ENCODE data around the gene SAP25.
"Not testable (repeated sequence)": the region's sequence is repeated elsewhere in the genome, so short reads cannot be mapped to it uniquely, and the experiment has no call there.

SAP25 gene

DNA sequence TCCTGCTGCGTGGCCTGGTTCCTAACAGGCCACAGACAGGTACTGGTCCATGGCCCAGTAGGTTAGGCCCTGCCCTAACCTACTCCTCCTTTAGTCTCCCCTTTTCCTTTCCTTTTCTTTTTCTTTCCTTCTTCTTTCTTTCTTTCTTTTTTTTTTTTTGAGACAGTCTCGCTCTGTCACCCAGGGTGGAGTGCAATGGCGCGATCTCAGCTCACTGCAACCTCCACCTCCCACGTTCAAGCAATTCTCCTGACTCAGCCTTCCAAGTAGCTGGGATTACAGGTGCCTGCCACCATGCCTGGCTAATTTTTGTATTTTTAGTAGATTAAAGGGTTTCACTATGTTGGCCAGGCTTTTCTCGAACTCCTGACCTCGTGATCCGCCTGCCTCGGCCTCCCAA, 37.7 kb downstream of the SAP25 start:
- DNase-seq (ENCODE audit: low read depth): not testable (repeated sequence)

DNA sequence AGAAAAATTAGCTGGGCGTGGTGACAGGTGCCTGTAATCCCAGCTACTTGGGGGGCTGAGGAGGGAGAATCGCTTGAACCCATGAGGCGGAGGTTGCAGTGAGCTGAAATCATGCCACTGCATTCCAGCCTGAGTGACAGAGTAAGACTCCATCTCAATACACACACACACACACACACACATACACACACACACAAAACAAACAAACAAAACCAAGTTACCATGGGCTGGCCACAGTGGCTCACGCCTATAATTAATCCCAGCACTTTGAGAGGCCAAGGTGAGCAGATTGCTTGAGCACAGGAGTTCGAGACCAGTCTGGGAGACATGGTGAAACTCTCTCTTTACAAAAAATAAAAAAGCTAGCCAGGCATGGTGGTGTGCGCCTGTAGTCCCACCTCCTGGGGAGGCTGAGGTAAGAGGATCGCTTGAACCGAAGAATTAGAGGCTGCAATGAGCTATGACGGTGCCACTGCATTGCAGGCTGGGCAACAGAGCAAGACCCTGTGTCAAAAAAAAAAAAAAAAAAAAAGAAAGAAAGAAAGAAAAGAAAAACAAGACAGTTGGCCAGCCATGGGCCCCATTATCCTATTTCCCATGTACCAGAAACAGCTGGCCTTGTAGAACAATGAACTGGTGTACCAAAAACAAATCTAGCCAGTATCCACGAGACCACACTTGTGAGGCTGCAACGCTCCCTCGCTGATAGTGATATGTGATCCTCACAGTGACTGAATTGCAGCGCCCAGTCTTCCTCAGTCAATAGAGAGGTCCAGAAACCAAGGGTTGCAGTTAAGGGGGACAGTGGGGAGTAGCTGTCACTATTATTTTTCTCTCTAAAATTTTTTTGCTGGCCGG, 41.3 kb downstream of the SAP25 start:
- DNase-seq (ENCODE audit: low read depth): no peak

DNA sequence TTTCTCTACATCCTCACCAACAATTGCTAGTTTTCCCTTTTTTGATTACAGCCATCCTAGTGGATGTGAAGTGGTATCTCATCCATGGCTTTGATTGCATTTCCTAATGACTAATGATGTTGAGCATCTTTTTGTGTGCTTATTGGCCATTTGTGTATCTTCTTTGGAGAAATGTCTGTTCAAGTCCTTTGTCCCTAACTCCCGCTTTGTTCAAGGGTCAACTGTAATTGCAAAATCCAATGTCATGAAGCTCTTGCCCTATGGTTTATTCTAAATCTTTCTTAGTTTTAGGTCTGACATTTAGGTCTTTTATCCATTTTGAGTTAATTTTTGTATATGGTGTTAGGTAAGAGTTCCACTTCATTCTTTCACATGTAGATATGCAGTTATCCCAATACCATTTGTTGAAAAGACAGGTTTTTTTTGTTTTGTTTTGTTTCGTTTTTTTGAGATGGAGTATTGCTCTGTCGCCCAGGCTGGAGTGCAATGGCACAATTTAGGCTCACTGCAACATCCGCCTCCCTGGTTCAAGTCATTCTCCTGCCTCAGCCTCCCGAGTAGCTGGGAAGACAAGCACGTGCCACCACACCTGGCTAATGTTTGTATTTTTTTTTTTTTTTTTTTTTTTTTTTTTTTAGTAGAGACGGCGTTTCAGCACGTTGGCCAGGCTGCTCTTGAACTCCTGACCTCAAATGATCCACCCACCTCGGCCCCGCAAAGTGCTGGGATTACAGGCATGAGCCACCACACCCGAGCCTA, 45.4 kb downstream of the SAP25 start:
- DNase-seq (ENCODE audit: low read depth): not testable (repeated sequence)

DNA sequence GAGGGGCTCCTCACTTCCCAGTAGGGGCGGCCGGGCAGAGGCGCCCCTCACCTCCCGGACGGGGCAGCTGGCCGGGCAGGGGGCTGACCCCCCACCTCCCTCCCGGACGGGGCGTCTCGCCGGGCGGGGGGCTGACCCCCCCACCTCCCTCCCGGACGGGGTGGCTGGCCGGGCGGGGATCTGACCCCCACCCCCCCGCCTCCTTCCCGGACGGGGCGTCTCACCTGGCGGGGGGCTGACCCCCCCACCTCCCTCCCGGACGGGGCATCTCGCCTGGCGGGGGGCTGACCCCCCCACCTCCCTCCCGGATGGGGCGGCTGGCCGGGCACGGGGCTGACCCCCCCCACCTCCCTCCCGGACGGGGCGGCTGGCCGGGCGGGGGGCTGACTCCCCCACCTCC, 50.5 kb downstream of the SAP25 start:
- DNase-seq (ENCODE audit: low read depth): not testable (repeated sequence)
